ENCODE results near the gene NRG2. TPM values are rescaled to one million over a fixed set of nuclear protein-coding genes. Genes with fewer than 3 reads are reported as not detected.

NRG2 gene
- total and polyA plus RNA-seq, 2 of the 4 experiments (the other 2 are of a cell fraction), result 0.18 TPM; not detected in 1

DNA sequence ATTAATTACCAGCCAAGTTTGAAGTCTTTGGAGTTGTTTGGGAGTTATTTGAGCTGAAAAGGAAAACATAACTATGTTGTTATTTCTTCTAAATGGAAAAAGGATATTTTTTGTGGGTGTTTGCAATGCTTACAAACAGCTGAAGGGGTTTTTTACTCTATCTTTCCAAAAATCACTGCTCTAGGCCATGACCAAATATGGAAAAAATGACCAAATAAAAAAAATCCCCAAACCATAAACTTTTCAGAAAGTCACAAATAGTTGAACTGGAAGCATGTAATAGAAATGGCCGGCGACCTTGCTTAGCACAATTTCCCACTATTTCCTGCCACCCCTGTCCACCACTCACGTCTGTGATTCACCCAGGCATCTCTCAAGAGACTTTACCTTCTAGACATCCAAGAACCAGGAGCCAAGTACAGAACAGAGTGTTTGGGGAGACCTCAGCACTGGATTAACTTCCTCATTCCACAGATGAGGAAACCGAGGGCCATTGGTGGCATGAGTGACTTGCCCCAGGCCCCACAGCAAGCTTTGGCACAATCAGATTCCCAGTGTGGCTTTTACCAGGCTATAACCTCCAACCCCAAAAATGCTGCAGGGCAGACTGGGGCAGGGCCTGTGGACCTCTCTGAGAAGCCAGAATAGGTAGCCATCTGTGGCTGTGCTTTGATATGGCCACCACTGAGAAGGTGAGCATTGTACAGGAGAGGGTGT is 84.5 kb downstream of the NRG2 start:
- Histone ChIP-seq H2BK5ac (ENCODE audit: low read depth, low read length, poor library complexity, severe bottlenecking) (no peak overlapping the region), H2AK9ac (replicated peaks; ENCODE audit: low read depth, low read length, poor library complexity) (no peak overlapping the region), H3K9me1 (ENCODE audit: insufficient read depth, low read length) (no peaks in the 10 kb centered on the region), H3K27me3 (ENCODE audit: control insufficient read depth, insufficient read depth, low read length) (peaks cover 37% of the 10 kb centered on the region), H3K36me3 (ENCODE audit: control insufficient read depth, insufficient read depth, low read length) (no peaks in the 10 kb centered on the region), H2BK20ac (ENCODE audit: low read depth, low read length) (no peak overlapping the region), H3K4me1 (ENCODE audit: control insufficient read depth, insufficient read depth, low read length) (no peaks in the 10 kb centered on the region), H4K5ac (ENCODE audit: low read depth, low read length) (no peak overlapping the region), H4K91ac (ENCODE audit: insufficient read depth, low read depth, low read length) (no peak overlapping the region), H3K56ac (ENCODE audit: extremely low read depth, insufficient read depth, low read length) (no peak overlapping the region), H2AFZ (replicated peaks; ENCODE audit: low read length, poor library complexity) (no peak overlapping the region), H3K9me3 (ENCODE audit: control insufficient read depth, insufficient read depth, low read length) (no peaks in the 10 kb centered on the region), H3K27ac (ENCODE audit: insufficient read depth, low read length) (no peak overlapping the region), H3K4ac (ENCODE audit: low read depth, low read length) (no peak overlapping the region), H3K79me1 (ENCODE audit: low read depth in 1 of 2, low read length in 2 of 2) (no peaks in the 10 kb centered on the region), H2AK5ac (ENCODE audit: low read depth, low read length) (no peak overlapping the region), H3K4me2 (ENCODE audit: low read depth, low read length) (no peak overlapping the region), H2BK120ac (ENCODE audit: low read depth, low read length) (no peak overlapping the region), H4K20me1 (ENCODE audit: insufficient read depth, low read length) (no peaks in the 10 kb centered on the region), H3K9ac (ENCODE audit: low read depth, low read length) (no peak overlapping the region), H3K23ac (ENCODE audit: low read depth, low read length) (no peak overlapping the region), H3K18ac (ENCODE audit: low read depth, low read length) (no peak overlapping the region), H3K14ac (replicated peaks; ENCODE audit: low read depth, low read length) (no peak overlapping the region), H4K8ac (ENCODE audit: low read depth in 2 of 2, low read length in 2 of 2) (no peak overlapping the region), H3K4me3 (ENCODE audit: insufficient read depth, low read depth, low read length) (no peak overlapping the region), H2BK15ac (ENCODE audit: low read depth, low read length) (no peak overlapping the region)
- CTCF ChIA-PET, result interaction anchor here (1.4 kb wide), 1 partner anchor 10 kb away, joined by 5 read pairs; no protein-coding TSS in a partner anchor
- DNase-seq, result no peak
- no peak for ATAC-seq (ENCODE audit: low read depth)
- TF ChIP-seq MXI1 (IDR thresholded peaks at IDR 0.05; ENCODE audit: borderline replicate concordance, low read depth, low read length) (no peak), POLR2A (IDR thresholded peaks at IDR 0.05; ENCODE audit: low read depth, low read length) (no peak), MAFK (IDR thresholded peaks at IDR 0.05; ENCODE audit: low read depth, low read length) (no peak), RFX5 (IDR thresholded peaks at IDR 0.05; ENCODE audit: low read depth, low read length) (no peak), RAD21 (IDR thresholded peaks at IDR 0.05; ENCODE audit: low read length) (no peak), SMC3 (IDR thresholded peaks at IDR 0.05; ENCODE audit: low read depth, low read length) (no peak), CEBPB (IDR thresholded peaks at IDR 0.05; ENCODE audit: low read depth, low read length) (no peak), NFE2L2 (IDR thresholded peaks at IDR 0.05; ENCODE audit: low read depth, low read length) (no peak), CHD1 (IDR thresholded peaks at IDR 0.05; ENCODE audit: low read depth, low read length) (no peak), MAZ (IDR thresholded peaks at IDR 0.05; ENCODE audit: borderline replicate concordance, low read depth, low read length) (no peak), FOS (IDR thresholded peaks at IDR 0.05; ENCODE audit: low read depth, low read length) (no peak), CTCF (conservative IDR thresholded peaks at IDR 0.05; ENCODE audit: low read depth, low read length) (no peak), BHLHE40 (IDR thresholded peaks at IDR 0.05; ENCODE audit: low read depth, low read length) (no peak)
- TF ChIP-seq, protein P1, sequence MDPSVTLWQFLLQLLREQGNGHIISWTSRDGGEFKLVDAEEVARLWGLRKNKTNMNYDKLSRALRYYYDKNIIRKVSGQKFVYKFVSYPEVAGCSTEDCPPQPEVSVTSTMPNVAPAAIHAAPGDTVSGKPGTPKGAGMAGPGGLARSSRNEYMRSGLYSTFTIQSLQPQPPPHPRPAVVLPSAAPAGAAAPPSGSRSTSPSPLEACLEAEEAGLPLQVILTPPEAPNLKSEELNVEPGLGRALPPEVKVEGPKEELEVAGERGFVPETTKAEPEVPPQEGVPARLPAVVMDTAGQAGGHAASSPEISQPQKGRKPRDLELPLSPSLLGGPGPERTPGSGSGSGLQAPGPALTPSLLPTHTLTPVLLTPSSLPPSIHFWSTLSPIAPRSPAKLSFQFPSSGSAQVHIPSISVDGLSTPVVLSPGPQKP (IDR thresholded peaks at IDR 0.05; ENCODE audit: borderline replicate concordance, low read depth, low read length), result no peak
- TF ChIP-seq, protein P2, sequence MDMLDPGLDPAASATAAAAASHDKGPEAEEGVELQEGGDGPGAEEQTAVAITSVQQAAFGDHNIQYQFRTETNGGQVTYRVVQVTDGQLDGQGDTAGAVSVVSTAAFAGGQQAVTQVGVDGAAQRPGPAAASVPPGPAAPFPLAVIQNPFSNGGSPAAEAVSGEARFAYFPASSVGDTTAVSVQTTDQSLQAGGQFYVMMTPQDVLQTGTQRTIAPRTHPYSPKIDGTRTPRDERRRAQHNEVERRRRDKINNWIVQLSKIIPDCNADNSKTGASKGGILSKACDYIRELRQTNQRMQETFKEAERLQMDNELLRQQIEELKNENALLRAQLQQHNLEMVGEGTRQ (IDR thresholded peaks at IDR 0.05; ENCODE audit: low read depth, low read length), result no peak
- dilution Hi-C loops (cut with HindIII; ENCODE audit: low sequenced_read_pairs, unreplicated experiment) (no loop called here), intact Hi-C loops (cut with micrococcal nuclease) (no loop called here), in situ Hi-C loops (cut with MboI; ENCODE audit: low sequenced_read_pairs) (no loop called here)
- BruUV-seq (replicated peaks), result no TSS peak
- POLR2A ChIA-PET (ENCODE audit: unreplicated experiment), result no interaction called here
- WGBS, 2 experiments (ENCODE audit: extremely low coverage in 2 of 2, insufficient read length in 1 of 2), result no CpG with 5 or more reads among the region's 4 CpGs

Measured in IMR-90 (cell line).